Stimulated activated CD8-positive, alpha-beta memory T cell treated with anti-CD3 and anti-CD28 coated beads, Interleukin-2, amount 100 ng/mL, for 1 hour (primary cell): ENCODE results near the gene MRAP.

ENCODE experiments used
- DNase-seq, 2 donors: peaks; one replicate each; pipeline ENCODE4 v3.0.0-alpha.2; 2020; ENCODE audit warnings: low read depth in 2 of 2

The MRAP gene

DNA sequence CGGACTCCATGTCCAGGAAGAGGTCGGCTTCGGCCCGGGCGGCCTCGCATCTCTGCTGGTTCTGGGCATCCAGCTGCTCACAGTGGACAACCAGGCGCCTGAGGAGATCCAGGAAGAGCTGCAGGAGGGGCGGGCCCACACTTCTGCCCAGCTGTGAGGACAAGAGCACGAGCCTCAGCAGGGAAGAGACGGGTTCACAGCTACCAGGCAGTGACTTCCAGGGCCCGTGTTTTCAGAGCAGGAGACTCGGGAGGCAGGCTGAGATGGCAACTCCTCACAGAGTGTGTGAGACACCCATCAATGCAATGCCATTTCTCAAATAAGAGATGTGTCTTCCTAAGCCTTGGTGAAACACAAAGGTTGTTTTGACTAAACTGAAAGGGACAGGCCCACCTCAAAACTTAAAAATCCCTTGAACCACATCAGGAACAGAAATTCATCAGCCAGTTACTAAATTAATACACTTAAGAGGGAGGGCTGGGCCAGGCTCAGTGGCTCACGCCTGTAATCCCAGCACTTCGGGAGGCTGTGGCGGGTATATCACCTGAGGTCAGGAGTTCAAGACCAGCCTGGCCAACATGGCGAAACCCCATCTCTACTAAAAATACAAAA is 50.8 kb downstream of the MRAP start:
- no peak for DNase-seq

DNA sequence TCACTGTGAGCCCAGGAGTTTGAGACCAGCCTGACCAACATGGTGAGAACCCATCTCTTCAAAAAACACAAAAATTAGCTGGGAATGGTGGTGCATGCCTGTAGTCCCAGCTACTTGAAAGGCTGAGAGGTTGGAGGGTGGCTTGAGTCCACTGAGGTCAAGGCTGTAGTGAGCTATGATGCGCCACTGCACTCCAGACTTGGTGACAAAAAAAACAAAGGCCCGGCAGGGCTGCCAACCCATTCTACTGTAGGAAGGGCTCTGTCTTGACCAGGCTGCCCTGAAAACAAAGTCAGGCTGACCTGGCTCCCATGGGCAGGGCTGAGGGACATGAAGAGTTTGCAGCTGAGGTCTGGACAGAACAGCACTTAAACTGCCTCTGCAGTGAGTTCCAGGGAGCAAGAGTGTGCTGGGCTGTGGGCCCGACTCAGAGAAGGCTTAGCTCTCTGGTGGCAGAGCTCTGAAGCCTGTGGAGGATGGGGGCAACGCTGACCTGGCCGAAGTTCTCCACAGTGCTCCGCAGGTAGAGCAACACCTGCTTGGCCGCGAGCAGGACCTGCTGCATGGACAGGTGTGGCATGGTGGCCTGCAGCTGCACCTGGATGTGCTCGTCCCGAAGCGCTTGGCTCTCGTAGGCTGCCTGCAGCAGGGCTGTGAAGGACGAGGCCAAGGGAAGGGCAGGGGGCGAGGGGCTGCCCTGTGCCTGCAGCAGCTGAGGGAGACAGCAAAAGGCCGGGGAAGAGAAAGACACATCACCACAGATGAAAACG is 51.7 kb downstream of the MRAP start:
- no peak for DNase-seq

DNA sequence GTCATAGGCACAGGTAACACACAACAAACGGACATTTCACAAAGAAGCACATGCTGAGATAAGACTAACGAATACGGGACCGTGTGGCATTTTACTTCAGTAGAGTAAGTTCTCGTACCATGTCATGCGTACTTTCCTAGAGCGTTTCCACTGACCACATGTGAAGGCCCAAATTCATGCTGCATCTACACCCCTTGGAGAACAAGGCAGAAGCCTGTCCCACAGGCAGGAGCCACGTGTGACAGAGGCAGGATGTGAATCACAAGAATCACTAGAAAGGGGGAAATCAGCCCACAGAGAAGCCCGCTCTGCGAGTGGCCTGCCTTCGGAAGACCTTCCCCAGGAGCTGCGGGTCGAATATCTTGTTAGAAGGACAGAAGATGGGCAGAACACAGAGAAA is 52.3 kb downstream of the MRAP start:
- no peak for DNase-seq

DNA sequence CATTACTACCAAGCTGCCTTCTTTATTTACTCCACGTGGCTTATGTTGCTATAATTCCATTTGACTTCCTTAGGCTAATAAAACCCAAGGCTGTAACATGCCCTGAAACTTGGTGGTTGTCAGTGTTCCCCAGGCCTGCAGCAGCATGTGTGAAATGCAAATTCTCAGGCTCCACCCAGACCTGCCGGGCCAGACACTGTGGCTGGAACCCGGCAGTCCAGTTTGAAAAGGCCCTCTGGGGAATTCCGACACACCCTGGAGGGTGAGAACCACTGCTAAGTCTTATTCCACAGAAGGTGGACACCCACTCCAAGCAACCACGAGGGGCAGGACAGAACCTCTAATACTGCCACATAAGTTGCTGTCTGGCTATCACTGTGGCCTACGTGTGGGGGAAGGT is 52.8 kb downstream of the MRAP start:
- DNase-seq: no peak

DNA sequence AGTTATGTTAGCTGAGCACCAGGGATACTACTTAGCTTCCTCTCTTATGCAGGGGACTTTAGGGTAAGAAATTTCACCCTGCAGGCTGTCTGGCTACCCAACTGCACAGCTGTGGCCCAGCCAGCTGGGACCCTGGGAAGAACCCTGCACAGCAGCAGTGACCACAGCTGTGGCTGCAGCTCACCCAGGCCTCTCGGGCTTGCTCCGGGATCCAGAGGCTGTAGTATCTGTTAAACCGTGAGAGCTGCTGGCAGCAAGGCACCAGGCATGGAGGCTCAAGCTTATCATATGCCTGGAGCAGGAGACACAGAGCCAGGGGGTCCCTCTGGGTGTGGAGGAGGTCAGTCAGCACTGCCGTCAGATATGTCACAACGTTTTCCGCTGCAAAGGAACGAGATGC is 53.9 kb downstream of the MRAP start:
- DNase-seq: no peak

DNA sequence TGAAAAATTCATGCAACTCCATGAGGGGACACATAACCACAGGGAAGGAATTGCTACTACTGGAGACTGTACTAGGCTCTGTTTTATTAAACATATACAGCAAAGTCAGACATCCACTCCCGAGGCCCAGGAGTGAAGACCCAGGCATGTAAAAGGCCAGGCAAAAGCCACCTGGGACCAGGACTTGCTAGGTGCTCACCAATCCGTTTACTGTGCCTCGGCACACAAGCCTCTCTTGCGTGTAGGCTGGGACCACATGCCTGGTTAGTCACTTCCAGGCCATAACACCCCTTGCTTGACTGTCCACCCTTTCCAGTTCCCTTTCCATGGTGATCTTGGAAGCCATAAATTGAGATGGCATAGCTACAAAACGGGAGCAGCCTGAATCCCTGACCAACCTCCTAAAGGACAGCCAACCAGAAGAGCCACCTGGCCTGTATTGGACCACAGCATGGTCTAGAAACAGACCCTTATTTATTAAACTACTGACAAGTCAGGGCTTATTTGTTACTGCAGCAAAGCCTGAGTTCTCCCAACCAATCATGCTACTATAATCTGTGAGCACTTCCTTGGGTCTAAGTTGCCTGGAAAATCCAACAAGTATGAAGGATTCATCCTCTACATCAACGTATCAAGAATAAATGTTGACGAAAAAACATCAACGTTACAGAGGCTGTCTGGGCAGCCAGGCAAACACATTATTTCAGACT is 54.5 kb downstream of the MRAP start:
- DNase-seq: no peak

DNA sequence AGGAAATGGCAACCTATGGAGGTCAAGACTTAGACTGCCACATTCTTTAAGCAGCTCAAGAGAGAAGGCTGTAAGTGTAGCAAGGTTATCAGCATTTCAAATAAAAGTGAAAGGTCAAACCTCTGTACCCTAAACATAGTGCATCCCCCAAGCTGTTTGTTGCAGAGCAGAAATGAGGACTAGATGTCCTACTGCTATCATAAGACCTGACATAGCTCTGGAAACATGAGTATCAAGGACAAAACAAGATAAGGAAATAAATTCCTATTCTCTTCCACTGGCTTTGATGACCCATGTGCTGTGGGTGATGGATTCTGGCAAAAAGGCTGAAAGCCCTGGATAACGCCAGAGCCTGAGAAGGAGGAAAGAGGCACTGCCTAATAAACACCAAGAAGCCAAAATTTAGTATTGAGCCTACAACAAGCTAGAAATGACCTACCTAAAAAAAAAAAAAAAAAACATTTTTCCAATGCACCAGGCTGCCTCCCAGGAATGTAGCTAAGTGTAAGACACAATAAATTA is 58.3 kb downstream of the MRAP start:
- no peak for DNase-seq

DNA sequence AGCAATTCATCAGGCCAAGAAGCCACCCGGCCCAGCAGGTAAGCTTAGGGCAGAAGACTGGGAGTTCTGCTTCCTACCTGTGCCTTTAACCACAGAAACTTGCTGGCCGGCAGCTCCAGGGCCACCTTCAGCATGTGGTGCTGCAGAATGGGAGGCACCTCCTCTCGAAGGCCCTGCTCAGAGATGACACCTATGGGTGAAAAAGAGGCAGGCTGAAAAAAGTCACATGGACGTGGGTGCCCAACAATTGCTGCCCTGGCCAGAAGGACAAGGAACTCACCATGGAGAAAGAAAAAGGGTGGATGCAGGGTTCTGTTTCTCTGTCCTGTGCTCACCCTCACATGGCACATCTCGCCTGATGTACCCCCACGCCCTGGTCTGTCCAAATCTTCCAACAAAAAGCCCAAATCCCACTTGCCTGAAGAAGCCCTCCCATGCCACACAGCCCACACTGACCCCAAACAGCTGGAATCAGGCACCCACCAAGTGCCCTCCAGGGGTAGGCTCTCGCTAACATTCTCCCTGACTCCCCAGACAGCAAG is 61.1 kb downstream of the MRAP start:
- DNase-seq: no peak

DNA sequence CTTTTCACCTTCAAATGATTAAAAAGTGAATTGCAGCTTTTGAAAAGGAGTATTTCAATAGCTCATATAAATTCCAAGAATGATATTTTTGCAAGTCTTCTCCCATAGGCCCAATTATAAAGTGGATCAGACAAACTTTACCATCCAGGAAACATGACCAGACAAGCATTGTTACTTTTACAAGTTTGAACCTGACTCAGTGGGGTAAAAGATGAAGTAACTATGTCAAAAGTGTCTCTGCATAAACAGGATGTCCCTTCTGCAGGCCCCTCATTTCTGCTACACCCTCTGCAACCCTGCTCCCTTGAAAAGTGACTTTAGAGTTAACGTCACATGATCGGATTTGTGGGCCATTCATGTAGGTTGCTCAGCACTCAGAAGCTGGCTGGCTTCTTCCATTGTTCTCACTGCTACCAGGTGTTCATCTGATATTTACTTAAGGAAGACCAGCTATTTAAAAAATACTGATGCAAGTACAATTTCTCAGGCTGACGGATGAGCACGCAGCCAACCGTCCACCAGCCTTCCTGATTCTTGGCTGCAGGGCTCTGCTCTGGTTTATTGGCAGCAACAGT is 61.8 kb downstream of the MRAP start:
- no peak for DNase-seq
